Mesenteric fat pad (tissue), 1 donor: ENCODE results near the gene SOD1. TPM values are rescaled to one million over a fixed set of nuclear protein-coding genes. Genes with fewer than 3 reads are reported as not detected.
"Not testable (repeated sequence)": the region's sequence is repeated elsewhere in the genome, so short reads cannot be mapped to it uniquely, and the experiment has no call there.

ENCODE experiments used
- DNase-seq: peaks from one replicate; pipeline ENCODE4 v3.0.0-alpha.2; 2020; ENCODE audit warnings: low spot score
- long read RNA-seq: library from polyadenylated mRNA; unstranded; transcript quantifications from one replicate; pipeline ENCODE4 v2.0.0, GENCODE V29; 2020
- total RNA-seq: library from RNA; stranded (reverse); fragmentation: NEBNext Ultra II Directional; extraction: Animal tissue kit (Norgen Biotek cat#: 25700); gene quantifications from one replicate; pipeline ENCODE4 v1.2.1, GENCODE V29; 2021
- donor health status: DM: yes; HTN: yes; CAD: no.

SOD1 gene
- total RNA-seq, result 258 TPM
- long read RNA-seq, transcript SOD1-201 (5 exons, 966 nt), result major isoform, 145 of 154 reads
- long read RNA-seq, partial matches to known transcripts, result 3 of 154 reads
- long read RNA-seq, other reads (novel, unspliced or antisense), result 5 of 154 reads

DNA sequence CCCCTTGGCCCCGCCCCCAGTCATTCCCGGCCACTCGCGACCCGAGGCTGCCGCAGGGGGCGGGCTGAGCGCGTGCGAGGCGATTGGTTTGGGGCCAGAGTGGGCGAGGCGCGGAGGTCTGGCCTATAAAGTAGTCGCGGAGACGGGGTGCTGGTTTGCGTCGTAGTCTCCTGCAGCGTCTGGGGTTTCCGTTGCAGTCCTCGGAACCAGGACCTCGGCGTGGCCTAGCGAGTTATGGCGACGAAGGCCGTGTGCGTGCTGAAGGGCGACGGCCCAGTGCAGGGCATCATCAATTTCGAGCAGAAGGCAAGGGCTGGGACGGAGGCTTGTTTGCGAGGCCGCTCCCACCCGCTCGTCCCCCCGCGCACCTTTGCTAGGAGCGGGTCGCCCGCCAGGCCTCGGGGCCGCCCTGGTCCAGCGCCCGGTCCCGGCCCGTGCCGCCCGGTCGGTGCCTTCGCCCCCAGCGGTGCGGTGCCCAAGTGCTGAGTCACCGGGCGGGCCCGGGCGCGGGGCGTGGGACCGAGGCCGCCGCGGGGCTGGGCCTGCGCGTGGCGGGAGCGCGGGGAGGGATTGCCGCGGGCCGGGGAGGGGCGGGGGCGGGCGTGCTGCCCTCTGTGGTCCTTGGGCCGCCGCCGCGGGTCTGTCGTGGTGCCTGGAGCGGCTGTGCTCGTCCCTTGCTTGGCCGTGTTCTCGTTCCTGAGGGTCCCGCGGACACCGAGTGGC, at the start of gene SOD1:
Gene SOD1, plus strand, starts transcription at position 158 of the 723 bp plus-strand sequence. Its CDS starts 77 bp downstream, at position 235.
- peak; percentile 98 for DNase-seq

DNA sequence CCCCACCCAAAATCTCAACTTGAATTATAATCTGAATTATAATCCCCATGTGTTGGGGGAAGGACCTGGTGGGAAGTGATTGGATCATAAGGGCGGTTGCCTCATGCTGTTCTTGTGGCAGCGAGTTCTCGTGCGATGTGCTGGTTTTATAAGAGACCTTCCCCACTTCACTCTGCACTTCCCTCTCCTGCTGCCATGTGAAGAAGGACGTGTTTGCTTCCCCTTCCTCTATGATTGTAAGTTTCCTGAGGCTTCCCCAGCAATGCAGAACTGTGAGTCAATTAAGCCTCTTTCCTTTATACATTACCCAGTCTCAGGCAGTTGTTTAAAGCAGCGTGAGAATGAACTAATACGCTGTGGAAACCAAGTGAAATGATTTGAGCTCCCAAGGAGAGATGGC, 48.0 kb upstream of the SOD1 start:
- DNase-seq, result no peak

DNA sequence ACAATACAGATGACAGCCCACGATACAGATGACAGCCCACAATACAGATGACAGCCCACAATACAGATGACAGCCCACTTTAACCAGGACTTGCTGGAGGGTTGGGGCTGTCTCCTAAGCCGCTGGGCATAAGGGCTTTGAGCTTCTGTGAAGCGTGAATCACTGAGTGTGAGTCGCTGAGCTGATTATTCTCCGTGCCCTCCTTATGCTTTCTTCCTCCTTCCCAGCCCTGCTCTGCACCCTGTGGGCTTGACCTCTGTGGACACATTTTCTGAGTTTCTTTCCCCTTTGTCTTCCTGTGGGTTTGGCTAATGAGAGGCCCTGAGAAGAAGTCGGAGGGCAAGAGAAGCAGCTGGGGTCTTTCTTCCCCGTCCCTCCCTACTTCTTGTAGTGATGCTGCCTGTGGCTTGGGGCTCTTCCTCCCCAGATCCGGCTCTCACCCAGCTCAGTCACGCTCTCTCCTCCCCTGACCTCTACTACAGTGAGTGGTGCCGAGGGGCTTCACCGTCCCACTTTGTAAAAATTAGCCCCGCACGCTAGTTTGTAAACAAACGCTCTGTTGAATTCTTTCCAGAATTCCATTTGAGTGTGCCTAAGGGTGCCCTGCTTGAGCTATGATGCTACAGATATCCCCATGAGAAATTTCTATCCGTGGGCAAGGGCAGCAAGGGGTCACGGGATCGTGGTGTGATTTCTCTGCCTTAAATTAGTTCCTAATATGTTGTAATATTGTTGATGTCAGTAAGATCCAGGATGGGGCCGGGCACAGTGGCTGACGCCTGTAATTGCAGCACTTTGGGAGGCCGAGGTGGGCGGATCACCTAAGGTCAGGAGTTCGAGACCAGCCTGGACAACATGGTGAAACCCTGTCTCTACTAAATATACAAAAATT, 46.4 kb upstream of the SOD1 start:
- DNase-seq, result no peak

DNA sequence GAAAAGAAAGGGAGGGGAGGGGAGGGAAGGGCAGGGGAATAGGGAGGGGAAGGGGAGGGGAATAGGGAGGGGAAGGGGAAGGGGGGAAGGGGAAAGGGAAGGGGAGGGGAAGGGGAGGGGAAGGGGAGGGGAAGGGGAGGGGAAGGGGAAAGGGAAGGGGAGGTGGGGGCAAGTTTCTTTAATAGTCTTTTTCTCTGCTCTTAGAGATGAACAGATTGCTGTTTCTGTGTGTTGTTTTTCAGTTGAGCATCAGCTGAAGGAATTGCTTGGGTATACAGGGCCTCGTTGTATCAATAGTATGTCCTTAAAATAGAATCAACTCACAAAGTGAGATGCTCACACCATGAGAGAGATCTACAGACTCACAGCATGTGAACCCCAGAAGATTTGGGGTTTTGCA, 44.8 kb upstream of the SOD1 start:
- DNase-seq, result no peak

DNA sequence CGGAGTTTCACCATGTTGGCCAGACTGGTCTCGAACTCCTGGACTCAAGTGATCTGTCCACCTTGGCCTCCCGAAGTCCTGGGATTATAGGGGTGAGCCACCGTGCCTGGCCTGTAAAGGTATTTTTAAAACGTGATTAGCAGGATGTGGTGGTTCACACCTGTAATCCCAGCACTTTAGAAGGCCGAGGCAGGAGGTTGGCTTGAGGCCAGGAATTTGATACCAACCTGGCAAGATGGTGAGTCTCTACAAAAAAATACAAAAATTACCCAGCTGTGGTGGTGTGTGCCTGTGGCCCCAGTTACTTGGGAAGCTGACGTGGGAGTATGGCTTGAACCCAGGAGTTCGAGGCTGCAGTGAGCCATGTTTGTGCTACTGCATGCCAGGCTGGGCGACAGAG, 43.3 kb upstream of the SOD1 start:
- peak; percentile 60 for DNase-seq

DNA sequence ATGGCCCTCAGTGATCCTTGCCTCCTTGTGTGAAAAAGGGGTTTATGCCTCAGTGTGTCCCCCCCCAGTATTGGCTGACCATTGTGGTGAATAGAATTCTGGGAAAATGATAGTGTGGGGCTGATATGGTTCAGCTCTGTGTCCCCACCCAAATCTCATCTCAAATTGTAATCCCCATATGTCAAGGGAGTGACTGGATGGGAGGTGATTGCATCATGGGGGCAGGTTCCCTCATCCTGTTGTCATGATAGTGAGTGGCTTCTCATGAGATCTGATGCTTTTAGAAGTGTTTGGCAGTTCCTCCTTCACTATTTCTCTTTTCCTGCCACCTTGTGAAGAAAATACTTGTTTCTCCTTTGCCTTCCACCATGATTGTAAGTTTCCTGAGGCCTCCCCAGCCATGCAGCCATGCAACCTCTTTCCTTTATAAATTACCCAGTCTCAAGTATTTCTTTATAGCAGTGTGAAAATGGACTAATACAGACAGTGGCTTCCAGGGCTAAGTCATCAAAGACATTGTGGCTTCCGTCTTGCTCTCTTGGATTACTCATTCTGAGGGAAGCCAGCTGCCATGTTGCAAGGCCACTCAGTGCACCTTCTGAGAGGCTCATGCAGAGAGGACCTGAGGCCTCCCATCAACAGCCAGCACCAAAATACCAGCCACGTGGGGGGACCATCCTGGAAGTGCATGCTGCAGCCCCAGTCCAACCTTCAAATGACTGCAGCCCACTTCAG, 40.6 kb upstream of the SOD1 start:
- no peak for DNase-seq

DNA sequence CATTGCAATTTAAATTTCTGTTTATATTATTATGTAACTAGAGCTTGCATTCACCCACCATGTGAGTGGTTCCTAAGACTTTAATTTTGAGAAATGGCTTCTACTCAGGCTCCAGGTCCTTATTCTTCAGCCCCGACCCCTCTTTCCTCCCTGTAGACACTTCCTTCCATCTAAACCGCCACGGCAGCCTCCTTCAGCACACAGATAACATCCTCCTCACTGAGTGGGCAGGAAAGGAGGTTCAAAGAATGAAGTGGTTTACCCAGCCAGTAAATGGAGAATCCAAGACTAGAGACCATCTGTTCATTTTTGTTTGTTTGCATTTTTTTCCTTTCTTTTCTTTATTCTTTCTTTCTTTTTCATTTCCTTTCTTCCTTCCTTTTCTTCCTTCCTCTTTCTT, 37.1 kb upstream of the SOD1 start:
- no peak for DNase-seq

DNA sequence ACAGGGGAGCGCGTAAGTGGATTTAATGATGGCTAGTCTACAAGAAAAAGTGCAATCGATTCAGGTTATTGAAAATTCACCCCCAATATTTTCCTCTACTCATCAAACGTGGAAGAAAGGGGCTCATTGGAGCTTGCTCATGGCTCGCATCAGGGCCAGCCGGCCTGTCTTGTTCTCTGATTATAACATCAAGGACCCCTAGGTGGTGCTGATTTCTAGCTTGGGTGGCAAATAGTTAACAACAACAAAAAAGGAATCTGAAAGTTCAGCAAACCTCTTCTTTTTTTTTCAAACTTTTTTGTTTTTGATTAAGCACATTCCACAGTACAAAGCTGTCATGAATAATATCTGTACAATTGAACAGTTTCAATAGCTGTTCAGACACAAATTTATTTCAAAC, 35.8 kb upstream of the SOD1 start:
- DNase-seq, result no peak

DNA sequence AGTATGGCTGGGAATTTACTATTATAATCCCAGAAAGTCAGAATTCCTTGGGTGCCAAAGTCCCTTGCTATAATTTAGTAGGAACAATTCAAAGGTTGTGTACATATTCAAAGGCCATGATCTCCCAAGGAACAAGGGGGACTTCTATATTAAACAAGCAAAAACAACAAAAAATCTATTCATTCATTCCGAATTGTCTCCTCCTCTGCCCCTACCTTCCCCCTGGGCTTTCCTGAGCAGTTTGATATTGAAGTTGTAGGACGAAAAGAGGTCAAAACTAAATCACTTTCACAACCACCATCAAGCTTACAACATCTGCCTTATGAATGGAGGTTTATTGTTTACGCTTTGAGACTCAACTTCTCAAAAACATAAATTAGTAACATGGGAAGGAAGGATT, 35.3 kb upstream of the SOD1 start:
- no peak for DNase-seq

DNA sequence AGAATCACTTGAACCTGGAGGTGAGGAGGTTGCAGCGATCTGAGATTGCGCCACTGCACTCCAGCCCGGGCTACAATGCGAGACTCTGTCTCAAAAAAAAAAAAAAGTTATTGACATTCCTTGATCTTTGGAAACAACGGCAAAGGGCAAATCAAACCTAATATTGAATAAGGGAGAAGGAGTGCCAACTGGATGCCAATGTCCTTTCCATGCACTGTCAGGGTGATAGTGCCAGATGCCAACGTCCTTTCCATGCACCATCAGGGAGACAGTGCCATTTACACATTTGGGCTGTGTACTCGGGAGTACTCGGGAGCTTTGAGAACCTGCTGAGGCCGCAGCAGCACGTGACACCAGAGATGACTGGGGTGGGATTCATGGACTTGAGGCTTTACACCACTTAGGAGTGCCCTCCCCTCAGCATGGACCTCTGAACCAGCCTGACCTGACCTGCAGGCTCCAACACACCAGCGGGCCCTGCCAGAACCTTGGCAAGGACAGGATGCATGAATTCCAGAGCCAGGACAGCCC, 34.5 kb upstream of the SOD1 start:
- DNase-seq, result peak; percentile 81

DNA sequence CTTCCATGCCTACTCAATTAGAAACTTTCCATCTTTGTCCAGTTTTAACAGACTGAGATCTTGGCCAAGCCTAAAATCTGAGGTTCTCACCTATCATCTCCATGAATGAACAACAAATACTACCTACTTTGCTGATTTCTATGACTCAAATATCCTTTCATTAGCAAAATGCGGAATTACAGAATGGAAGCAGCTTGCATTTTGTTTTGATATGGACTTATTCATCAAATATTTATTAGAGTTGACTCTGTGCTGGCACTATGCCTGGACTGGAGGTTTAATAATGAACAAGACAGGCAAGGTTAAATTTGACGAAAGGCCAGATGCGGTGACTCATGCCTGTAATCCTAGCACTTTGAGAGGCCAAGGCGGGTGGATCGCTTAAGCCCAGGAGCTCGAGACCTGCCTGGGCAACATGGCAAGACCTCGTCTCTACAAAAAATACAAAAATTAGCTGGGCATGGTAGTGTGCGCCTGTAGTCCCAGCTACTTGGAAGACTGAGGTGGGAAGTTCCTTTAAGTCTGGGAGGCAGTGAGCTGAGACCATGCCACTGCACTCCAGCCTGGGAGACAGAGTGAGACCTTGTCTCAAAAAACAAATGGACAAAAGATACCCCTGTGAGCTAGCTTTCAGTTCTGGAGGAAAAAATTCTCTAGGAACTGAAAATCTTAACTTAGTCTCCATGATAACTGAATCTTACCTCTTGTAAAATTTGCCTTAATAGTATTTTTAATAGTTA, 29.4 kb upstream of the SOD1 start:
- peak; percentile 45 for DNase-seq

DNA sequence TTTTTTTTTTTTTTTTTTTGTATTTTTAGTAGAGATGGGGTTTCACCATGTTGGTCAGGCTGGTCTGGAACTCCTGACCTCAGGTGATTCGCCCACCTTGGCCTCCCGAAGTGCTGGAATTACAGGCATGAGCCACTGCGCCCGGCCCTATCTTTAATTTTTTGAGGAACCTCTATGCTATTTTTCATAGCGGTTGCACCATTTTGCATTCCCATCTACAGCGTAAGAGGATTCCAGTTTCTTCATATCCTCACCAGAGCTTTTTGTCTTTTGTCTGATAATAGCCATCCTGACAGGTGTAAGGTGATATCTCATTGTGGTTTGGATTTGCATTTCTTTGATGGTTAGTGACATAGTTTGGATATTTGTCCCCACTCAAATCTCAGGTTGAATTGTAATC, 27.6 kb upstream of the SOD1 start:
- not testable (repeated sequence) for DNase-seq

DNA sequence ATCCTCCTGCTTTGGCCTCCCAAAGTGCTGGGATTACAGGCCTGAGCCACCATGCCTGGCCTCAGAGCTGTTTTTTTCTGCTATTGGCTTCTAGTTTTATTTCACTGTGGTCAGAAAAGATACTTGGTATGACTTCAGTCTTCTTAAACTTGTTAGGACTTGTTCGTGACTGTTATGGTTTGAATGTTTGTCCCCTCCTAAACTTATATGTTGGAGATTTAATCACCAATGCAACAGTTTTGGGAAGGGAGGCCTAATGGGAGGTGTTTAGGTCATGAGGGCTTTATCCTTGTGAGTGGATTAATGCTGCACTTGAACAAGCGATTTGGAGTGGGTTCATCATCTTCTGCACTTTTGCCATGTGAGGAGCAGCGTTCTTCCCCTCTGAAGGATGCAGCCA, 24.5 kb upstream of the SOD1 start:
- DNase-seq, result no peak

DNA sequence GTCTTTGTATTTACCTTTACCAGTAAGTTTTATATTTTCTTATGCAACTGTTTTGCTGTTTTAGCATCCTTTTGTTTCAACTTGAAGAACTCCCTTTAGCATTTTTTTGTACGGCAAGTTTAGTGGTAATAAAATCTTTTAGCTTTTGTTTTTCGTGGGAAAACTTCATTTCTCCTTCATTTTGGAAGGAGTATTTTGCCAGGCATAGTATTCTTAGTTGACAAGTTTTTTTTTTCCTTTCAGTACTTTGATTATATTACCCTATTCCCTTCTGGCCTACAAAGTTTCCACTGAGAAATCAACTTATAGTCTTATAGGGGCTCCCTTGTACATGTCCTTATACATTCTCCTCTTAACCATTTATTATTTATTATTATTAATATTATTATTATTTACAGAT, 22.6 kb upstream of the SOD1 start:
- no peak for DNase-seq

DNA sequence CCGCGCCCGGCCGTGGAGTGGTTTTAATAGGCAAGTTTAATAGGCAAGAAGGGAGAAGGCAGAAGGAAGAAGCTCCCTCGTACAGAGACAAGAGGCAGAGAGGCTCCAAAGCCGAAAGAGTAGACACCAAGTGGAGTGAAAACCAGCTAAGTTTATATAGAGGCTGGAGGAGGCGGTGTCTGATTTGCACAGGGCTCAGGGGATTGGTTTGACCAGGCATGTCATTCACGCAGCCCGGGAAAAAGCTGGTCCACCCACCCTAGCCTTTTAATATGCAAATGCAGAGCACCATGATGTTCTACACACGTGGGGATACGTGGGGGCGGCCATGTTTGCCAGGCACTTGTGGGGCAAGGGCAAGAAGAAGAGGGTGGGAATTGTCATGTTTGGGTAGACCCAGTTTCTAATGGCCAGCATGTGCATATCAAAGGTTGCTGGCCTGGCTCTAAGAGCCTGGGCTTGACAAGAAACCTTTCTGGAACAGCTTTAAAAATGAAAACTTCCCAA, 18.0 kb upstream of the SOD1 start:
- peak; percentile 45 for DNase-seq

DNA sequence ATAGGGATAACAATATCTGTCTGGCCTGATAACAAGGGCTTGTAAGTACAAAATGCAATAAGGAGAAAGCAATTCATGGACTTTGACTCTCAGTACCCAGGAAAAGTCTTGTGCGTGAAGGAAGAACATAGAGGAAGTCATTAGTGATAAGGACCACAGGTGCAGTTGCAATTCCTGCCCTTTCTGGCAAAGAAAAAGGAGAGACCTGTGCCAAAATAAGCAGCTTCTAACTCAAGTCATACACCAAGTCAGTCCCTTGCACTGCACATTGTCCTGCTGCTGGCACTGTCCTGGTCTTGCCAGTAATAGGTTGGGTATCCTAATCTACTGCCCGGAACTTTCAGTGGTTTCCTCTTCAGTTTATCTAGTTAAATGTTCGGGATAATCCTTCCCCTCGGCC, 14.8 kb upstream of the SOD1 start:
- DNase-seq, result peak; percentile 41

DNA sequence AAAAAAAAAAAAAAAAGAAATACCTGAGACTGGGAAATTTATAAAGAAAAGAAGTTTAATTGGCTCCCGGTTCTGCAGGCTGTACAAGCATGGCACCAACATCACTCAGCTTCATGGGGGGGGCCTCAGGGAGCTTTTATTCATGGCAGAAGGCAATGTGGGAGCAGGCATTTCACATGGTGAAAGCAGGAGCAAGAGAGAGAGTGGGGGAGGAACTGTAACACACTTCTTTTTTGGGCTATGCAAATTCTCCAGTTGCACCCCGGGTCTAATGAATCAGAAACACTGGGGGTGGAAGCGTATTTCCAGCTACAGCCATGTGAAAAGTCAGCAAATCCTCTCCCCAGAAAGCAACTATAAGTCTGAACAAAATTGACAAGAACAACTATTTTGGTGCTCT, 11.8 kb upstream of the SOD1 start:
- no peak for DNase-seq

DNA sequence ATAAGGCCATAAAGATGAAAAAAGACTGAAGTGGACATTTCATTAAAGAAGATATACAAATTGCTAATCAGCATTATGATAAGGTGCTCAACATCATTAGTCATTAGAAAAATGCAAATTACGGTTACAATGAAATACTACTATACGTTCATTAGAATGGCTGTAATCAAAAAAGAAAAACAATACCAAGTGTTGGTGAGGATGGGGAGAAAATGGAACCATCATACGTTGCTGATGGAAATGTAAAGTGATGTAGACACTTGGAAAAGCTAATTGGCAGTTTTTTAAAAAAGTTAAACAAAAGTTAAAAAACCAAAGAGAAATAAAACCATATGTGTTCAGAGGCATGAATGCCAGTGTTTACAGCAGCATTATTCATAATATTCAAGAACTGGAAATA, 8.6 kb upstream of the SOD1 start:
- DNase-seq, result no peak

DNA sequence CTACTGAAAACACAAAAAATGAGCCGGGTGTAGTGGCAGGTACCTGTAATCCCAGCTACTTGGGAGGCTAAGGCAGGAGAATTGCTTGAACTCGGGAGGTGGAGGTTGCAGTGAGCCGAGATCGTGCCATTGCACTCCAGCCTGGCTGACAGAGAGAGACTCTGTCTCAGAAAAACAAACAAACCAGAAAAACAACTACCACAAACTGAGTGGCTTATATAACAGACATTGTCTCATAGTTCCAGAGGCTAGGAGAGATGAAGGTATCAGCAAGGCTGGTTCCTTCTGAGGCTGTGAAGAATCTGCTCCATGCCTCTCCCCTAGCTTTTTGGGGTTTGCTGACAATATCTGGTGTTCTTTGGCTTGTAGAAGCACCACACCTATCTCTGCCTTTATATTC, 8.0 kb upstream of the SOD1 start:
- DNase-seq, result not testable (repeated sequence)

DNA sequence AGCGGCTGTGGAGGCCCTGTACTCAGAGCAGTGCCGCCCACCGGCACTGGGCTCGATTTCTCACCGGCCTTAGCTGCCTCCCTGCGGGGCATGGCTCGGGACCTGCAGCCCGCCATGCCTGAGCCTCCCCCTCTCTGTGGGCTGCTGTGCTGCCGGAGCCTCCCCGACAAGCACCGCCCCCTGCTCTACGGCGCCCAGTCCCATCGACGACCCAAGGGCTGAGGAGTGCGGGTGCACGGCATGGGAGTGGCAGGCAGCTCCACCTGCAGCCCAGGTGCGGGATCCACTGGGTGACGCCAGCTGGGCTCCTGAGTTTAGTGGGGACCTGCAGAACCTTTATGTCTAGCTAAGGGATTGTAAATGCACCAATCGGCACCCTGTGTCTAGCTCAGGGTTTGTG, 5.2 kb upstream of the SOD1 start:
- DNase-seq, result no peak
